ENCODE results near the gene FTO.

FTO gene

GRCh38 chr16:53732296-53732929 lies 28.5 kb downstream of the FTO start:
- no peaks in the 10 kb centered on the region for H3K9me3 Mint-ChIP-seq
- ATAC-seq (no peak), DNase-seq (no peak)
- no peak overlapping the region for H3K4me3 Mint-ChIP-seq
- no peaks in the 10 kb centered on the region for H3K27me3 Mint-ChIP-seq
- H3K4me1 Mint-ChIP-seq, result peaks cover 8% of the 10 kb centered on the region
- peak overlapping the region in 1 of 2 donors; percentile 12 for H3K27ac Mint-ChIP-seq

GRCh38 chr16:53734908-53735307 lies 31.0 kb downstream of the FTO start:
- DNase-seq (no peak), ATAC-seq (no peak)
- H3K4me1 Mint-ChIP-seq, result peaks cover 14% of the 10 kb centered on the region
- no peak overlapping the region for H3K27ac Mint-ChIP-seq
- no peaks in the 10 kb centered on the region for H3K9me3 Mint-ChIP-seq
- no peak overlapping the region for H3K4me3 Mint-ChIP-seq
- H3K27me3 Mint-ChIP-seq, result no peaks in the 10 kb centered on the region

DNA sequence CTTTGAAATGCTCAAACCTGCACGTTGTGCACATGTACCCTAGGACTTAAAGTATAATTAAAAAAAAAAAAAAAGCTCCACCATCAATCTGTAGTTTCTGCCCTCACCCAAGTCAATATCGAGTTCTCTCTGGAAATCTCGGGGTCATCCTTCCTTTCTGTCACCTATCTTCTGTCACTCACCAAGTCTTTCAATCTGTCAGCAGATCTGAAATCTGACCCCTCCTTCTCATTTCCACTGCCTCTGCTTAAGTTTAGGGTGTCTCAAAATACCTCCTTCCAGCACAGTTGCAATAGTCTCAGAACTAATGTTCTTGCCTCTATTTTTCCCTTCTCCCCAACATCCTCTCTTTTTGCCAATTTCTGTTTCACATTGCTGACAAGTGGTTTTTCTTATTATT lies 32.3 kb downstream of the FTO start:
- no peak for ATAC-seq
- H3K27ac Mint-ChIP-seq, result peak overlapping the region in 1 of 2 donors; percentile 2
- no peak for DNase-seq
- peaks cover 15% of the 10 kb centered on the region for H3K4me1 Mint-ChIP-seq
- H3K27me3 Mint-ChIP-seq, result no peaks in the 10 kb centered on the region
- no peak overlapping the region for H3K4me3 Mint-ChIP-seq
- H3K9me3 Mint-ChIP-seq, result no peaks in the 10 kb centered on the region

- no peak for ATAC-seq
- H3K9me3 Mint-ChIP-seq, result no peaks in the 10 kb centered on the region
- no peak overlapping the region for H3K27ac Mint-ChIP-seq
- no peaks in the 10 kb centered on the region for H3K27me3 Mint-ChIP-seq
- no peak overlapping the region for H3K4me3 Mint-ChIP-seq
- peaks cover 12% of the 10 kb centered on the region for H3K4me1 Mint-ChIP-seq
- DNase-seq, result no peak
These were observed 33.6 kb downstream of the FTO start for GRCh38 chr16:53737552-53737951.

DNA sequence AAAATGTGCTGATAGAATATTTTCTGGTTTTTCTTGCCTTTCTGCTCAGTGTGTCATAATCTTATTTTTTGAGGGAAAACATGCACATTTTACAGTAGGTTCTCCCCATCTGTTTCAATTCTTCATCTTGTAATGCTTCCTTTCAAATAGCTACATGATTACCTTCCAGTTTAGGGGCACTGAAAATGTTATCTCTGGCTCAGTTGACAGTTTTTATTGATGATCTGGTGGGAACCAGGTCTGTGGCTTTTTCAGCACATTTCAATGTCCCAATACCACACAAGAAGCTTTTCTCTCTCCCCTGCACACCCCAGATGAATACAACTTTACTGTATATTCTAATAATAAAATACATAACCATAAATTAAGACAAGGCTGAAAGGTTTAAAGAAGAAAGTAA lies 36.5 kb downstream of the FTO start:
- H3K27ac Mint-ChIP-seq, result no peak overlapping the region
- H3K4me1 Mint-ChIP-seq, result peaks cover 29% of the 10 kb centered on the region
- H3K9me3 Mint-ChIP-seq, result no peaks in the 10 kb centered on the region
- ATAC-seq (no peak), DNase-seq (no peak)
- no peak overlapping the region for H3K4me3 Mint-ChIP-seq
- no peaks in the 10 kb centered on the region for H3K27me3 Mint-ChIP-seq

DNA sequence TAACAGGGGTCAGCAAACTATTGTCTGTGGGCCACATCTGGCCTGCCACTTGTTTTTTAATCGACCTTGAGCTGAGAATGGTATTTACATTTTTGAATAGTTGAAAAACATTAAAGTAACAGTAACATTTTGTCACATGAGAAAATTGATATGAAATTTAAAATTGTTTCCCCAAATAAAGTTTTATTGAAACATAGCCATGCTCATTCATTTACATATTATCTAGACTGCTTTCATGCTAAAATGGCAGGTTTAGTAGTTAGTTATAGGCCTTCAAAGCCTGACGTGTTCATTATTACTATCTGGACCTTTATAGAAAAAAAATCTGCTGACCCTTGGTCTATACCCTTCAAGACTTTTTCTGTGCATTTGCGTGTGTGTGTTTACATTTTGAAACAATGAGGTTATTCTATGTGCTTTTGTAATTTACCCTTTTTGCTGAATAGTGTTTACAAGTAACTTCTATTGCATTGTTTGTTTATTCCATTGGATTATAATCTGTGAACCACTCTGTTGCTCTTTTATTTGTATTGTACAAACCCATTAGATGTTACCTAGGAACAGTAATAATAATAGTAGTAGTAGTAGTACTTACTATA lies 37.1 kb downstream of the FTO start:
- no peak for ATAC-seq
- no peak overlapping the region for H3K4me3 Mint-ChIP-seq
- H3K4me1 Mint-ChIP-seq, result peaks cover 34% of the 10 kb centered on the region
- H3K27ac Mint-ChIP-seq, result no peak overlapping the region
- no peak for DNase-seq
- H3K27me3 Mint-ChIP-seq, result no peaks in the 10 kb centered on the region
- no peaks in the 10 kb centered on the region for H3K9me3 Mint-ChIP-seq

DNA sequence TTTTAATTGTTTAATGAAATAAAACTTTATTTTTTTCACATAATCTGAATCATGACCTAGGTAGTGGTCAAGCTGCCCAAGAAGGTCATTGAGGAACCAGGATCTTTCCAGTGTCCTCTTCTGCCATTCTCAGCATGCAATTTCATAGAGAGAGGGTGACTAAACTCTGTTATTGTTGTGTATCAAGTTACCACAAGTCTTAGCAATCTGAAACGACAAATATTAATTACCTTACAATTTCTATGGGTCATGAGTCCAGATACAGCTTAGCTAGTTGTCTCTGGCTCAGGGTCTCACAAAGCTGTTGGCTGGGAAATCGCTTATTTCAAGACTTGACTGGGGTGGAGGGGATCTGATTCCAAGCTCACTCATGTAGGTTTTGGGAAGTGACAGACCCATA lies 37.6 kb downstream of the FTO start:
- ATAC-seq, result no peak
- Mint-ChIP-seq H3K27ac (no peak overlapping the region), H3K9me3 (no peaks in the 10 kb centered on the region), H3K4me3 (no peak overlapping the region), H3K27me3 (no peaks in the 10 kb centered on the region), H3K4me1 (peaks cover 37% of the 10 kb centered on the region)
- DNase-seq, result no peak

GRCh38 chr16:53743149-53743566 lies 39.2 kb downstream of the FTO start:
- Mint-ChIP-seq H3K4me3 (no peak overlapping the region), H3K4me1 (peaks cover 37% of the 10 kb centered on the region), H3K27me3 (no peaks in the 10 kb centered on the region), H3K27ac (no peak overlapping the region), H3K9me3 (no peaks in the 10 kb centered on the region)
- DNase-seq, result no peak
- ATAC-seq, result no peak

GRCh38 chr16:53744449-53744848 lies 40.5 kb downstream of the FTO start:
- H3K9me3 Mint-ChIP-seq, result no peaks in the 10 kb centered on the region
- peak overlapping the region; percentile 20 to 84 for H3K27ac Mint-ChIP-seq
- ATAC-seq (peak; percentile 94), DNase-seq (peak; percentile 18 to 20)
- H3K27me3 Mint-ChIP-seq, result no peaks in the 10 kb centered on the region
- peaks cover 33% of the 10 kb centered on the region for H3K4me1 Mint-ChIP-seq
- H3K4me3 Mint-ChIP-seq, result peak overlapping the region; percentile 66 to 67

DNA sequence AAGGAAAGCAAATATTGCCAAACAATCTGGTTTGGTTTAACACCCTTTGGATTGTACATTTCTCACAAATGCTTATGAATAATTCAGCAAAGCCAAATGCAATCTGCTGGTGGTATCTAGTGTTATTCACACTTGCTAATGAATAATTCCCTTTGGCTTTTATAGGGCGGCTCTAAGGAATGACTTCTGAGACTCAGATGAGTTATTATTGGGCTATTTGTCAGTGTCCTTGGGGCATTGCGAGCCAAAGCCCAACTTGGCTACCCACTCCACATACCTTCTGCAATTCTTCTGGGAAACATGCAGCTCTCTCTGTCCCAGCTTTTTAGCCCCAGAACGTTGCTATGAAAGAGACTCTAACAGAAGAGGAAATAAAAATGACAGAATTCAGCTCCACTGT lies 41.1 kb downstream of the FTO start:
- no peaks in the 10 kb centered on the region for H3K9me3 Mint-ChIP-seq
- no peak overlapping the region for H3K27ac Mint-ChIP-seq
- DNase-seq (no peak), ATAC-seq (no peak)
- H3K4me1 Mint-ChIP-seq, result peaks cover 28% of the 10 kb centered on the region
- no peaks in the 10 kb centered on the region for H3K27me3 Mint-ChIP-seq
- H3K4me3 Mint-ChIP-seq, result peak overlapping the region in 1 of 2 donors; percentile 8

DNA sequence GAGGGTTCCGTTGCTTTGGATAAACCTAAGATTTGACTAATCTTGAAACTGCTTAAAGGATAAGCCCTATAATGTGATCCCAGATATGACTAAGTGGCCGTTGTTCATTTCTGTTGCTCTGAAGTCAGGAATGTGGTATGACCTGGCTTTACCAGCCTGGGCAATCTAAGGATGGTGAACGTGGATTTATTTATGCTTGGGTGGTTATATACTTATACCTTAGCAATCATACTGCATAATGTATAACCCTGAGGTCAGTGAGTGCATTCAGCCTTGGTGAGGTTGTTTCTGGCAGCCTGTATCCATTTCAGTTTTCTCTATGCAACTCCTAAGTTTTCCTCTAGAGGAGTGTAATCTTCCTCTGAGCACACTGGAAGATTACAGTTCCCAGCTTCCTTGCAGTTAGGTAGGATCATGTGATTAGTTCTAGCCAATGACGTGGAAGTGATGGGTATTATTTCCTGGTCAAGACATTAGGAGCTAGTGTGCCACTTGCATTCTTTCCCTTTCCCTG lies 41.9 kb downstream of the FTO start:
- Mint-ChIP-seq H3K9me3 (no peaks in the 10 kb centered on the region), H3K4me1 (peaks cover 28% of the 10 kb centered on the region), H3K27me3 (no peaks in the 10 kb centered on the region), H3K4me3 (no peak overlapping the region), H3K27ac (no peak overlapping the region)
- no peak for DNase-seq
- ATAC-seq, result peak; percentile 65

- DNase-seq (no peak), ATAC-seq (no peak)
- peaks cover under 1% of the 10 kb centered on the region for H3K4me1 Mint-ChIP-seq
- no peak overlapping the region for H3K4me3 Mint-ChIP-seq
- no peaks in the 10 kb centered on the region for H3K27me3 Mint-ChIP-seq
- no peaks in the 10 kb centered on the region for H3K9me3 Mint-ChIP-seq
- H3K27ac Mint-ChIP-seq, result no peak overlapping the region
These were observed 48.6 kb downstream of the FTO start for GRCh38 chr16:53752560-53752959.

DNA sequence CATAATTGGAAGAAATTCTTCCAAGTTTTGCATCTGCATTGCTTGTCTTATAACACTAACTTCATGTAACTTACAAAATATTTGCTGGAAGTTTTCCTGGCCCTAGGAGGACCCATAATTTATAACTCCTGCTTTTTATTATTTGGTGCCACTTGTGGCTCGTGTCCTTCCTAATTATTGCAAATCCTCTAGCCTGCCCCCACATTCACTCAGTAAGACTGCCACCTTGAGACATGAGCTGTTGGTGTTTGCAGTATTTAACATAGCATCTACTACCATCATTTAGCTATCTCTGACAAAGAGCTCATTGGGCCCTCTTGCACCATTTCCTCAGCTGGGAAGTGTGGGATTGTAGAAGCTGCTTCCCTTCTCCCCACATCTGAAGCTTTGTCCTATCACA lies 49.5 kb downstream of the FTO start:
- no peaks in the 10 kb centered on the region for H3K9me3 Mint-ChIP-seq
- ATAC-seq (no peak), DNase-seq (no peak)
- H3K27ac Mint-ChIP-seq, result no peak overlapping the region
- H3K4me3 Mint-ChIP-seq, result no peak overlapping the region
- peaks cover 4% of the 10 kb centered on the region for H3K4me1 Mint-ChIP-seq
- no peaks in the 10 kb centered on the region for H3K27me3 Mint-ChIP-seq

DNA sequence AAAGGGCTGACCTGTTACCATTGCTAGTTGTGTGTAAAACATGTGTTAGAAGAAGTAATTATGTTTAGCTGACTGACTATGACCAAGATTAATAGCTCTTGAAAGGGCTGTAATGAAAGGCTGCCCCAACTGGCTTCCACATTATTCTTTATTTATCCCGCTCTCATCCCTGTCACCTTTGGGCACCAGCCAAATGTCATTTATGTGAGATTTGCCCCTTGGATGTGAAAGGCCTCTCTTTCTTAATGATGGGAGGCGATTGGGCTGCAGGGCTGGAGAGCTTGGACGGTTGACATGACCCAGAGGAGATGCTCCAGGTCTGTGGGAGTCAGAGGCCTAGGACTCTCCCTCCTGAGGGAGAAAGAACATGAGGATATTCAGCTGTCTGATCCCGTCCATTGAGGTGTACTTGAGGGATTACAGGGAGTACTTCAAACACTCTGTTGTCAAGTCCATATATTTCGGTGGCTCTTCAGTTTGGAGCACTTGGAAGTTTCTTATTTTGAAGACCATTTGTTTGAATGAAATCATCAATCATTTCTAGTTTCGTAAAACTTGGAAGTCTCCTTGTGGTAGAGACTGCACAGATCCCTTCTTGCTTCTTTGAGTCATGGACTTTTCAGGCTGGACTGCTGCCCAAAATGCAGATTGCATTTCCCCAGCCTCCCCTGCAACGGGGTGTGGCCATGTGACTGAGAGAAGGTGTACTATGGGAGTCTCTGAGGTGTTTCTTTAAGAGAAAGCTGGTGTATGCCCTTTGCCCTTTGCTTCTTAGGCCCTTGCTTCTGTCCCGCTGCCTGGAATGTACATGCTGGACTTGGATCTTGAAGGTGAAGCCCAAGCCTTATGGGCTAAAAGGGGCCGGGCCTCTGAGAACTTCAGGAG lies 51.3 kb downstream of the FTO start:
- Mint-ChIP-seq H3K27me3 (no peaks in the 10 kb centered on the region), H3K4me1 (peaks cover 4% of the 10 kb centered on the region), H3K27ac (no peak overlapping the region), H3K4me3 (no peak overlapping the region), H3K9me3 (no peaks in the 10 kb centered on the region)
- ATAC-seq (no peak), DNase-seq (no peak)

GRCh38 chr16:53756275-53756996 lies 52.5 kb downstream of the FTO start:
- H3K27me3 Mint-ChIP-seq, result no peaks in the 10 kb centered on the region
- peaks cover 4% of the 10 kb centered on the region for H3K4me1 Mint-ChIP-seq
- no peak overlapping the region for H3K4me3 Mint-ChIP-seq
- DNase-seq (no peak), ATAC-seq (no peak)
- H3K9me3 Mint-ChIP-seq, result no peaks in the 10 kb centered on the region
- H3K27ac Mint-ChIP-seq, result no peak overlapping the region
